IMR-90 (cell line): ENCODE results near the gene GTF3C6.

Experiments
- BHLHE40 ChIP-seq: fragments of 150-350 bp; IDR thresholded peaks from 2 replicates; pipeline ENCODE4 v1.6.1; 2016; ENCODE audit warnings: mild to moderate bottlenecking, low read depth, low read length
- CEBPB ChIP-seq: IDR thresholded peaks from 2 replicates; pipeline ENCODE4 v1.6.1; 2012; ENCODE audit warnings: low read depth, low read length, improper control_type of control experiment
- CHD1 ChIP-seq: IDR thresholded peaks from 2 replicates; pipeline ENCODE4 v1.6.1; 2012; ENCODE audit warnings: low read depth, low read length, improper control_type of control experiment
- CTCF ChIP-seq: conservative IDR thresholded peaks from 2 replicates; pipeline ENCODE4 v1.5.1; 2012; ENCODE audit warnings: mild to moderate bottlenecking, low read depth, low read length, improper control_type of control experiment
- ELK1 ChIP-seq: fragments of 150-350 bp; IDR thresholded peaks from 2 replicates; pipeline ENCODE4 v1.6.1; 2016; ENCODE audit warnings: low read depth, mild to moderate bottlenecking, low read length, moderate library complexity, borderline replicate concordance
- MXI1 ChIP-seq: IDR thresholded peaks from 2 replicates; pipeline ENCODE4 v1.6.1; 2012; ENCODE audit warnings: low read depth, mild to moderate bottlenecking, low read length, moderate library complexity, borderline replicate concordance
- POLR2A ChIP-seq: IDR thresholded peaks from 2 replicates; pipeline ENCODE4 v1.6.1; 2012; ENCODE audit warnings: mild to moderate bottlenecking, low read depth, low read length
- RAD21 ChIP-seq: IDR thresholded peaks from 2 replicates; pipeline ENCODE4 v1.6.1; 2012; ENCODE audit warnings: low read length, improper control_type of control experiment
- RFX5 ChIP-seq: IDR thresholded peaks from 2 replicates; pipeline ENCODE4 v1.8.0; 2012; ENCODE audit warnings: low read depth, mild to moderate bottlenecking, low read length, moderate library complexity

GRCh38 chr6:110960014-110960390 is 1.5 kb downstream of the GTF3C6 start:
- TF ChIP-seq CTCF (no peak), CEBPB (no peak), RAD21 (no peak), CHD1 (no peak), POLR2A (no peak), ELK1 (no peak), RFX5 (no peak), BHLHE40 (no peak), MXI1 (no peak)
